Kidney epithelial cell (primary cell): ENCODE data around the gene SPG21. TPM values are rescaled to one million over a fixed set of nuclear protein-coding genes. Genes with fewer than 3 reads are reported as not detected.

Source experiments
- DNase-seq: peaks from one replicate; pipeline ENCODE4 v3.0.0-alpha.2; 2010; ENCODE audit warnings: low read depth
- H3K27me3 ChIP-seq: 2 replicates; pipeline ENCODE4 v1.6.0; 2011; ENCODE audit warnings: low read length; ENCODE audit not compliant: control insufficient read depth, insufficient read depth
- H3K36me3 ChIP-seq: 2 replicates; pipeline ENCODE4 v1.5.1; 2011; ENCODE audit warnings: low read length; ENCODE audit not compliant: control insufficient read depth, insufficient read depth
- H3K4me3 ChIP-seq: 2 replicates; pipeline ENCODE4 v1.5.1; 2011; ENCODE audit warnings: low read depth, mild to moderate bottlenecking, control low read depth, low read length
- total RNA-seq: library from RNA; depleted of rRNA; stranded (reverse); fragments of >200 nt; gene quantifications from 2 replicates; pipeline ENCODE4 v1.2.3, GENCODE V29; 2015
- TF ChIP-seq, protein P1 (sequence below): IDR thresholded peaks from 2 replicates; pipeline ENCODE4 v1.5.1; 2011; ENCODE audit warnings: mild to moderate bottlenecking, moderate library complexity, low read length, control low read depth, inconsistent platforms; ENCODE audit not compliant: insufficient read depth, poor library complexity, severe bottlenecking

SPG21 gene
- total RNA-seq, 1 donor from 2014 or later, result 118 TPM

DNA sequence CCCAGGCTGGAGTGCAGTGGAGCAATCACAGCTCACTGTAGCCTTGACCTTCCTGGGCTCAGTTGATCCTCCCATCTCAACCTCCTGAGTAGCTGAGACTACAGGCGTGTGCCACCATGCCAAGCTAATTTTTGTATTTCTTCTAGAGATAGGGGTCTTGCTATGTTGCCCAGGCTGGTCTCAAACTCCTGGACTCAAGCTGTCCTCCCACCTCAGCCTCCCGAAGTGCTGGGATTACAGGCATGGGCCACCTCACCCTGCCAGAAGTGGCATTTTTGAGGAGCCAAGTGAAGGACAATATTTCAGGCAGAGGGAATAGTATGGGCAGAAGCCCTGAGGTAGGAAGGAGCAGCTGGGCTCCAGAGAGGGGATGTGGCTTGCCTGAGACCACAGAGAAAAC lies 73.3 kb downstream of the SPG21 start:
- H3K4me3 ChIP-seq, result no peak overlapping the region
- H3K36me3 ChIP-seq, result no peaks in the 10 kb centered on the region
- H3K27me3 ChIP-seq, result peaks cover 11% of the 10 kb centered on the region
- TF ChIP-seq, protein P1, sequence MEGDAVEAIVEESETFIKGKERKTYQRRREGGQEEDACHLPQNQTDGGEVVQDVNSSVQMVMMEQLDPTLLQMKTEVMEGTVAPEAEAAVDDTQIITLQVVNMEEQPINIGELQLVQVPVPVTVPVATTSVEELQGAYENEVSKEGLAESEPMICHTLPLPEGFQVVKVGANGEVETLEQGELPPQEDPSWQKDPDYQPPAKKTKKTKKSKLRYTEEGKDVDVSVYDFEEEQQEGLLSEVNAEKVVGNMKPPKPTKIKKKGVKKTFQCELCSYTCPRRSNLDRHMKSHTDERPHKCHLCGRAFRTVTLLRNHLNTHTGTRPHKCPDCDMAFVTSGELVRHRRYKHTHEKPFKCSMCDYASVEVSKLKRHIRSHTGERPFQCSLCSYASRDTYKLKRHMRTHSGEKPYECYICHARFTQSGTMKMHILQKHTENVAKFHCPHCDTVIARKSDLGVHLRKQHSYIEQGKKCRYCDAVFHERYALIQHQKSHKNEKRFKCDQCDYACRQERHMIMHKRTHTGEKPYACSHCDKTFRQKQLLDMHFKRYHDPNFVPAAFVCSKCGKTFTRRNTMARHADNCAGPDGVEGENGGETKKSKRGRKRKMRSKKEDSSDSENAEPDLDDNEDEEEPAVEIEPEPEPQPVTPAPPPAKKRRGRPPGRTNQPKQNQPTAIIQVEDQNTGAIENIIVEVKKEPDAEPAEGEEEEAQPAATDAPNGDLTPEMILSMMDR, result no peak
- no peak for DNase-seq

DNA sequence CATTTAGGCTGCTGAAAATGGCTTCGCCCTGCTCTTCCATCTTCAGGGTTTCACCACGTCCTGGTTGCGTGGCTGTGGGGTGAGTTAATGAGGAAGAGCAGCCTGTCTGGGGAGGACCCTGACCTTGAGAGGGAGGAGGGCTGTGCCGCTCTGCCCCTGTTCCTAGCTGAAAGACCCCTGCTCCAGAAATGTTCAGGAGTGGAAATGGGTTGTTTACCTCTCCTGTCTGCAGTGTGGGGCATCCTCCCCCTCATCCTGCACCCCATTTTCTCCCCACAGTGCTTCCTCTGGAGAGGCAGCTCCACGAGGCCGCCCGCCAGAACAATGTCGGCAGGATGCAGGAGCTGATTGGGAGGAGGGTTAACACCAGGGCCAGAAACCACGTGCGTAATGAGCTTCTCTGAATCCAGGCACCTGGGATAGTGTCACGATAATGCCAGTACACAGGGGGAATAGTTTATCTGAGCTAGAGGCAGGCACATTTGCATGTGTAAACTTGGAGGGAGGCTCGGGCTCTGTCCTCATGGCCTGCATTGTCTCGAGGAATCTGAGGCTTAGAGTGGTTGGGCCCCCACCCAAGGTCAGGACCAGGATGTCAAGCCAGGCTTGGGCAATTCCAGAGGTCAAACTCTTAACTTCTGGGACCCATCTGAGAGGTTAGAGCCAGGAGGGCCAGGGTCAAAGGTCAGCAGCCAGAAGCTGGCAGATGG lies 74.0 kb downstream of the SPG21 start:
- Histone ChIP-seq H3K4me3 (no peak overlapping the region), H3K27me3 (peaks cover 11% of the 10 kb centered on the region), H3K36me3 (no peaks in the 10 kb centered on the region)
- TF ChIP-seq, protein P1, result no peak
- no peak for DNase-seq

Other genes with a start within 250 kb of the SPG21 start
- gene RBPMS2, start 214.3 kb downstream of the SPG21 start, total RNA-seq, result 1.4 and 1.9 TPM in 2 replicates
- 1.9 and 2.3 TPM in 2 replicates for gene PIF1, start 164.3 kb downstream of the SPG21 start, total RNA-seq
- gene PLEKHO2, start 148.0 kb downstream of the SPG21 start, total RNA-seq, result 11.0 and 13.4 TPM in 2 replicates
- 1.9 and 2.4 TPM in 2 replicates for gene ANKDD1A, start 78.0 kb downstream of the SPG21 start, total RNA-seq
- 17.3 and 18.5 TPM in 2 replicates for gene MTFMT, start 39.7 kb upstream of the SPG21 start, total RNA-seq
- gene SLC51B, start 55.5 kb upstream of the SPG21 start, total RNA-seq, result not detected in 2 replicates
- gene RASL12, start 78.1 kb upstream of the SPG21 start, total RNA-seq, result 0.92 TPM in 1 of 2 replicates, not detected in the other
- not detected in 2 replicates for gene KBTBD13, start 86.8 kb upstream of the SPG21 start, total RNA-seq
- 0.68 and 1.2 TPM in 2 replicates for gene UBAP1L, start 125.3 kb upstream of the SPG21 start, total RNA-seq
- 20.2 and 25.6 TPM in 2 replicates for gene PDCD7, start 143.9 kb upstream of the SPG21 start, total RNA-seq
- gene CLPX, start 195.4 kb upstream of the SPG21 start, total RNA-seq, result 28.1 and 29.6 TPM in 2 replicates
- gene CILP, start 221.6 kb upstream of the SPG21 start, total RNA-seq, result not detected in 2 replicates